ENCODE results near the gene S100A4. TPM values are rescaled to one million over a fixed set of nuclear protein-coding genes. Genes with fewer than 3 reads are reported as not detected.
A peak's percentile ranks its signal among the peaks of the same experiment; 100 is the strongest.

The S100A4 gene
- total RNA-seq, 1 donor: 183 TPM

DNA sequence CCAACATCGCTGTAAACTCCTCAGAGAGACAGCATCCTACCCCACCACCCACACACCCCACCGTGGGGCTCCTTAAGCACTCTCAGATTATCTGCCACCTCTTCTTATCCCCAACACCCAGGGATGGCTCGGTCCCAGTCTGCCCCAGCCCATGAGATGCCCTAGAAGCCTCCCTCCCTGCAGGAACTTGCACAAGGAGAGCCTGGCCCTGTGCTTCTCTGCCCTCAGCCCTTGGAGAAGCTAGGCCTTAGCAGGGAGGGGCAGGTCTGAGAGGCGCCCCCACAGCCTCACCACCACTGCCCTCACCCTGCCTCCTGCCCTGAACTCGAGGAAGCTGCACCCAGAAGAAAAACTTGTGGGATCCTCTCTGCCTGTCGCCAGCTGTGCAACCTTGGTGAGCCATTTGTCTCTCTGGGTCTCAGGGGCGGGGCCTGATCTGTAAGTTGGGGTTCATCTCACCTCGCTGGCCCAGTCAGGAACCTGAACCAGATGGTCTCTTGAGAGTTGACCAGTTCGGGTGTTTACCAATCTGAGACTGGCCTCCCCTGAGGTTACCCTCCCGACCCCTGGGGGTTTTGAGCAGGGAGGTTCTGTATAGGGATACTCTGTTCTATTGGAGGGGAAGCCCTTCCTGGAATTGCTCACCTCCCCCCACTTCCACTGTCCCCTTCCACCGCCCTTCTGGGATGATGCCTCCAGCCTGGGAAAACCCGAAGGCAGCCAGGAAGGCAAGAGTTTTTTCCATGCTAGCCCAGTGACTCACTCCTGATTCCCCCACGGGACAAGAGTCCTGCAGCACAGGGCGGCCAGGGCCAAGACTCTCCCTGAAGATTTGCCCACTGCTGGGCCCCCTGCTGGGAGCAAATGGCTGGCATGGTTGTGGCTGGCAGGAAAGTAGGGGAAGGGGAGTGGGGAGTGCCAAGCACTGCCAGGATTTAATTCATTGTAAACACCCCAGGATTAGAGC, 3.4 kb upstream of the S100A4 start, which contains the start of gene S100A3:
TSS of gene S100A3 (minus strand) at position 537 of the 967 bp plus-strand sequence. CDS start 773 bp downstream, outside the sequence.
- no peak for DNase-seq (ENCODE audit: low read depth in 2 of 3, low spot score in 2 of 3)

DNA sequence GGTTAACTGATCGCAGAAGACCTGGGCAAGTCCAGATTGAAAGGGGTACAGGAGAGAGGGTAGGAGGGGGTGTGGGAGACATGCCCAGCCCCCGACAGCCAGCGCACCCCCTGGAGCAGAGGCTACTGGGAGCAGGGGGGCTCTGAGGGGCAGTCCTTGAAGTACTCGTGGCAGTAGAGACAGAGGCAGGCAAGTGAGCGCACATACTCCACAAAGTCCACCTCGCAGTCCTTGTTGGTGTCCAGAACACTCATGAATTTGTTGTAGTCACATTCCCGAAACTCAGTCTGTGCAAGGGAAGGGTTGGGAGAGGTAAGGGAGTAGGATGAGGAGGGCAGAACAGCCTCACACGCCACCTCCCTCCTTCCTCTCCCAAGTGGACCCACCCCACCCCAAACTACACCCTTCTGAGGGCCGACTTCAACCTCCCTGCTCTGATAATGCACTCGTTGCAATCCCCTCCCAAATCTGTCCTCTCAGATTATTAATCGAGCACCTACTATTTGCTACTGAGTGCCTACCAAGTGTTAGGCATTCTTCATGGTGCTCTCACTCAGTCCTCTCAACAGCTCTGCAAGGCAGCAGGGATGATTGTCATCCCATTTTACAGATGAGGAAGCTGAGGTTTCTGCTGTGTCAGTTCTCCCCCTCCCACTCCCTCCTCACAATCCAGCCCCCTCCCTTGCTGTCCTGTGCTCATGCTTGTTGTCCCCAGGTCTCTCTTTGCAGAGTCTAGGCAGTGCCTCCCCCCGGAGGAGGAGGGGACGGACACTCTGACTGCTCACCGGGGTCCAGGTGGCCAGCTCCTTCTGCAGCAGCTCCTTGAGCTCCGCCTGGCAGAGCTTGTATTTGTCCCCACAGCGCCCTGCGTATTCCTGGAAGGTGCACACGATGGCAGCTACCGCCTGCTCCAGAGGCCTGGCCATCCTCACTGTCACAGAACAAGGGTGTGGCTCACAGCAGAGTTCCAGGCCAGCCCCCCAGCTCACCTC, 2.2 kb upstream of the S100A4 start:
- no peak for DNase-seq (ENCODE audit: low read depth in 2 of 3, low spot score in 2 of 3)

- DNase-seq (ENCODE audit: low read depth in 2 of 3, low spot score in 2 of 3): no peak
Observed at GRCh38 chr1:153546796-153547559, 1.4 kb upstream of the S100A4 start.

GRCh38 chr1:153546371-153546770, 765 bp upstream of the S100A4 start:
- no peak for DNase-seq (ENCODE audit: low read depth in 2 of 3, low spot score in 2 of 3)

GRCh38 chr1:153544453-153545066, 1.0 kb downstream of the S100A4 start:
- no peak for DNase-seq (ENCODE audit: low read depth in 2 of 3, low spot score in 2 of 3)

- DNase-seq (ENCODE audit: low read depth in 2 of 3, low spot score in 2 of 3): no peak
Observed at GRCh38 chr1:153543736-153544135, 1.9 kb downstream of the S100A4 start.

DNA sequence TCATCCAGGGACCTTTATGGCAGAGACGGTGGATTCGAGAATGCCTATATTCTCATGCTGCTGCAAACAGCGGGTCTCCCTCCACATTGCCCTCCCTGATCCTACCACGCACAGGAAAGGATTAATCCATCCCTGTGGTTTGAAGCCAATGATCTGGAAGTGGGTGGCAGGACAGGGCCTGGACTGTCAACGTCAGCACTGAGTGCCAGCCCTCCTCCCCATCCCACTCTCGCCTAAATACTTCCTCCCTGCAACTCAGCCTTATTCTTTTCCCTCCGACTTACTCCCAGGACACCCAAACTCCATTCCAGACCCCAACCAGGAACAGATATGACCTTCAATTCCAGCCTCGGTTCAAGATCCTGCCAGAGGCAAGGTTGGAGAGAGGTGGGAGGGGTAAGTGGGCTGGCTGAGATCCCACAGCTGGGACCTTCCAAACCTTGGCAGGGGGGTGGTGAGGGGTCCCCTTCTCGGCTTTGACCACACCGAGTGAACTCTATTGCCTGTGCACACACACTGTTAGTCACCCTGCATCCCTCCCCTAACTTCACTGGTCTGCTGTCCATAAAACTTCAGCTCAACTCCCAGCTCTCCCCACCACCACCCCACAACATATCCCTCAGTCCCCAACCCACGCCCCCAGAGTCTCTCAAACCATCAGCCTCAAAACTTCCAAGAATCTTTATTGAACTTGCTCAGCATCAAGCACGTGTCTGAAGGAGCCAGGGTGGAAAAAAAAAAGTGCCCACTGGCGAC, 2.5 kb downstream of the S100A4 start:
- DNase-seq (ENCODE audit: low read depth in 2 of 3, low spot score in 2 of 3): no peak

DNA sequence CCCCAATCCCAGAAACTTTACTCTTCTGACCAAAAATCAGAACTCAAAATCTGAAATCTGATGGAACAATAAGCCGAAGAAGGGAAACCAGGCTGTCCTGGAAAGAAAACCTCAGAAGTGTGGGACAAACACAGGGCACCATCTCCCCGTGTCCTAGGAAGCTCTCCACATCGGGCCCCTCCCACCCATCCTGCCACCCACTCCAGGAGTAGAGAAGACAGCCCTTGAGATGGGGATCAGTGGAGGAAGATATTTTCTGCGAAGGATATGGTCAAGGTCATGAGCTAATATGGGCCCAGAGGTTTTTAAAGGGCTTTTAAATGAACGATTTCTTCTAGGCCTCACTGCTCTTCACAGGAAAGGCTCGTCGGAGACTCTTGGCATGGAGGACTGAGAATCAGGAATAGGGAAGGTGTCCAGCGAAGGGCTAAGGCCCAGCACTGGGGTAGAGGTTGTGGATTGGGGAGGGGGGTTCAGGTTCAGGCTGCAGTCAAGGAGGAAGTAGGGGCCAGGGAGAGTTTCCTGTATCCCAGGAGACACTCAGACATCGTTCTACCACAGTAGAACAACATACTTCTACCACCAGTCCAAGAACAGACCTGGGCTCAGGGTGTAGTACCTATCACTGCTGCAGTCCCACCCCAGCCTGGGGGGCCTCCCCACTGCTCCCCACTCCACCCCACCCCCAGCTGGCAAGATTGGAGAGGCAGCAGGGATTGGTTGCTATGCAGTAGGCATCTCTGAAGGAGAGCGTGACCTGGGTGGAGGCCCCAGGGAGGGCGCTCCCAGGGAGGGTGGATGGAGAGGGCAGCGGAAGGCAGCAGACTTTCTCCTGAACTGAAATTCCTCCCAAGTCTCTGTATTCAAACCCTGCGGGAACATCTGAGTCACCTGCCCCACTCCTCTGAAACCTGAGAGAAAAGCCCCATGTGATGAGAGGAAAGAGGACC, 3.7 kb downstream of the S100A4 start:
- no peak for DNase-seq (ENCODE audit: low read depth in 2 of 3, low spot score in 2 of 3)

DNA sequence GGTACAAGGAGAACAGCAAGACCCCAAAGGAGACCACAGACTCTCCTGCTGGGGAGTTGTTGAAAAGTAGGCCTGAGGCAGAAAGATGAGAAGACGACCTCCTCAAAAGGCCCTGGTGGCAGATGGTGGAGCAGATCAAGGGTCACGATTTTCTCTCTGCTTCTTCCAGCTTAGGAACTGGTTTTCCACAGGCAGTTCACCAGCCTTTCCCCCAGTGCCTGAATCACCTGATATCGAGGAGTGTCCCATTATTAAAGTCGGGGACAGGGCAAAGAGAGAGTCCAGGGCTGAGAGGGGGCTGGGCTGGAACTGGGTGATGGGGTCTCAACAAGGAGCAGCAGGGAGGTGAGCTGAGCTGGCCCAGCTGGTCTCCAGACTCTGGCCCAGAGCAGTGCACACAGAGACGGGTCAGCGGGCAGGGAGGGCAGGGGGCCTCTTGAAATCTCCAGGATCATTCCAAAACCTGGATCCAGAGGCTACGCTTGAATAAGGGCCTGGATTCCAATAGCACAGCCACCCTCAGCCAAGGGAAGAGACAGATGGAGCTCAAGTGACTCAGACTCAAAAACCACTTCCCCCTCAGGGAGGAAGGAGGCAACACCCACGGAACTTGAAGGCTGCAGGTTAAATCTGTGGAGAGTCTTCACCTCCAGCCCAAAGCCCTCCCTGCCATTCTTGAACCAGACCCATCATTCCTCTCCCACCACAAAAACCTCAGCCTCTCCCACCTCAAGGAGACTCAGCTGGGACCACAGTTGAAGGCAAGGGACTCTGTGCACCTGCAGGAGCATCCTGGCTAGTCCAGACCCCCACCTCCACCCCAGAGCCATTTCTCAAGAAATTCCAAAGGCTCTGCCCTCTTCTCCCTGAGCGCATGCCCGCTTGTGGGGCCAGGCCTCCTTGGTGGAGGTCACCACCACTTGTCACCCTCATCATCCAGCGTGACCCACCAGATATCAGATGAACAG, 4.9 kb downstream of the S100A4 start, which contains the start of gene S100A5:
TSS of gene S100A5 (minus strand) at position 541 of the 968 bp plus-strand sequence. CDS start 743 bp downstream, outside the sequence.
- peak in 2 of 3 donors; percentile 70 to 76 for DNase-seq (ENCODE audit: low read depth in 2 of 3, low spot score in 2 of 3)

- no peak for DNase-seq (ENCODE audit: low read depth in 2 of 3, low spot score in 2 of 3)
Observed at GRCh38 chr1:153539395-153540093, 6.1 kb downstream of the S100A4 start.

GRCh38 chr1:153538315-153538821, 7.2 kb downstream of the S100A4 start:
- DNase-seq (ENCODE audit: low read depth in 2 of 3, low spot score in 2 of 3): no peak

GRCh38 chr1:153537376-153537730, 8.3 kb downstream of the S100A4 start:
- no peak for DNase-seq (ENCODE audit: low read depth in 2 of 3, low spot score in 2 of 3)

GRCh38 chr1:153536671-153537375, 8.8 kb downstream of the S100A4 start:
- DNase-seq (ENCODE audit: low read depth in 2 of 3, low spot score in 2 of 3): no peak

DNA sequence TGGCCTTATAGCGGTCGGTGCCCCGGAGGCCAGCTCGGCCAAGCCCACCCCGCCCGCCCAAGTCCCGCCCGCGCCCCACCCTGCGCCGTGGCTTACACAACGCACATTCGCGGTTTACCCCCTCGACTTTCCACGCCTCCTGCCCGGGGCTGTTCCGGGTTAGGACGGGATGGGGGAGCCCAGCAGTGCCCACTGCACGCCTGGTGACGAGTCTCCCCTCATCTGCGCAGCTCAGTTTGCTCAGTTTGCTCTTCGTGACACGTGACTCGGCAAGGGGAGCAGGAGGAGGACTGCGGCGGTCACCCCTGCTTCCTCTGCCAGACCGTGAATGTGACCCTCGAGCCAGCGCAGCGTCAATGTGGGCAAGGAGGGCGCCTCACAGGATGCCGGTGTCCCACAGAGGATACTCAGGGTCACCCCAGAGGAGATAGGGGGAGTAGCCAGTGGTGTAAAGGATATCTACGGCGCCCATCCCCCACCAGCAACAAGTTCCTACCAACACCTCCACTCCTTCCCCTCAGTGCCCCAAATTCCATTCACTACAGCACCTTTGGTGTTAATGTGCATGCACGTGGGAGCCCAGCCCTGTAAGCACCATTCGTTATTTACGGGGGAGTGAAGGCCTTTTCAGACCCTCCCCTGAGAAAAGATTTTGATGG, 9.5 kb downstream of the S100A4 start:
- DNase-seq (ENCODE audit: low read depth in 2 of 3, low spot score in 2 of 3): peak; percentile 56 to 90 (median 86)

Measured in hematopoietic multipotent progenitor cell (in vitro differentiated cells).